Ammon's horn (tissue), 1 donor: ENCODE data around the gene GNB4.

Source experiments
- DNase-seq: peaks from one replicate; pipeline ENCODE4 v3.0.0-alpha.2; 2016; ENCODE audit warnings: low spot score

The GNB4 gene

DNA sequence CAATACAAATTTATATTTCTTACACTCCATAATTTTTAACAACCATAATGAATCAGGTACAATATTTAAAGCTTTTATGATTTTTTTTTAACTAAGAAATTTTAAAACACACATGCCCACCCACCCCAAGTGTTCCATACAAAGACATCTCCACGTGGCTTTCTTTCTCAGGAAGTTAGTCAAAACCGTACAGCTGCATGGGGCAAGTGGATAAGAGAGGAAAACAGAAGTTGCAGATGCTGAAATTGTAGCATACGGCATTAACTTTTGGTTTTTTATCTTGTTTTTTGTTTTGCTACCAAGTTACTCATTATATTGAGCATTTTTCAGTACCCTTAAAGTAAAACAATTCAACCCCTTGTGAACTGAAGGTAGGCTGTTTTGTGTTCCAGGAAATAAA, 14.8 kb downstream of the GNB4 start:
- DNase-seq: no peak

DNA sequence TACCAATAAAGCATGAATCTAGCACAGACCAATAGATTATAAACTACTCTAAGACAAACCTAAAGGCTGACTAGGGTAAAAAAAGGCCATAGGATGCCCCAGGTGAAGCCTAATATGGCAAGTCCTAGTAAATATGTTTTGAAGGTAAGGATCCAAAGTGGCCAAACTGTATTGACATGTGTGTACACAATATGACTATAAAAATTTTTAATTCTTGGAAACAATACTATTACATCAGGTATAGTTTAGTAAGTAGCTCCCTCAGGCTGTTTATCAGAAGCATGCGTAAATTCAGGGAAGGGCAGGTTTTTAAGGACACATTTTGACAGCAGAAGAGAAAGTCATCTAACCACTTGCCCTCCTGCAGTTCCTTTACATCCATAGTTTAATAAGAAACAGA, 18.8 kb downstream of the GNB4 start:
- no peak for DNase-seq

- peak; percentile 73 for DNase-seq
These were observed 19.2 kb downstream of the GNB4 start for GRCh38 chr3:179432021-179432420.

GRCh38 chr3:179430277-179430870, 20.9 kb downstream of the GNB4 start:
- DNase-seq: no peak

GRCh38 chr3:179428876-179429548, 22.3 kb downstream of the GNB4 start:
- no peak for DNase-seq

DNA sequence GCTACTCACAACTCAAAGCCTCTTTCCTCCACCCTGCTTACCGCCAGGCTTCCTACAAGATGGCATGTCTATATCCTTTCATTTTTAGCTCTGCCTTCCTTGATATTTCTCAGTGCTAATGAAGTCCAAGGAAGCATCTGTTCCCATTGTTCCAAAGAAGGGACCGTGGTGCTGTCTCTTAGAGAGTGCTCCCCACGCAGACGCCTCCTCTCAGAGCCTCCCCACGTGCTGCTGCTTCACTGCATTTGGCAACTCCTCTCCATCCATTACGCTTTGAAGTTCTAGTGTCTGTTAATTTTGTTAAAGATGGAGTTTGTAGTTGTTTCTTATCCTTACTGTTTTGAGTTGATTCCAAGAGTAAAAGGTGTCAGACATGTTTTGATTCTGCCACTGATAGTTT, 26.2 kb downstream of the GNB4 start:
- no peak for DNase-seq

DNA sequence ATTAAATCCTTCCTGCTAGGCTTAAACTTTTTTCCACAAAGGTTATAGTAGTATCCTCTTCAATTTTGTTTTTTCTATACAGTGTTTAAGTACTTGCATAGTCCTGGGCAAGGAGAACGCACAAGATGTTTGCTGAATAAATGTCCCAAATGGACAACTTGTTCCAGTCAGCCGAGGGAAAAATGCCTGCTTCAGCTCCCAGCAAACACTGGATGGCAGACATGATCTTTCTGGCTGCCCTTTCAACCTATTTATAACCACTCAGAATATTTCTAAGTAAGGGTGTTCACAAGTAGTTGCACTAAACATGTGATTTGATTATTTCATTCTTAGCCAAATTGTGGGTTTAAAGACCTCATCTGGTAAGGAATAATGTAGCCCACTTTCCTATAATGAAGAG, 29.8 kb downstream of the GNB4 start:
- DNase-seq: peak; percentile 75

GRCh38 chr3:179418610-179419009, 32.7 kb downstream of the GNB4 start:
- no peak for DNase-seq

DNA sequence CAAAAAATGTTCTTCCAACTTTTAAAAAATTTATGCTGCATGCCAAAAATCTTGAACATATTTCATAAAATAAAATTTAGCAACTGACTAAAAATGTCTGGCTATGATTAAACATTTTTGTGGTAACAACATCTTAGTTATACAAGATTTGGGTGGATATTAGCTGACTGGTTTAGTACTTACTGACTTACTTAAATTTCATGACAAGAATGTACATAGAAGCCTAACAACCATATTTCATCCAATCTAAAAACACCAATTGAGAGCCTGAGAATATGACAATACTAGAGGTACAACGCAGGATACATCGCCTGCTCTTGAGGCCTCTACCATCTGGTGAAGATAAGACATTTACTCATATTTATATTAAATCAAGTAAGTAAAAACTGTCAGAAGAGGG, 34.6 kb downstream of the GNB4 start:
- no peak for DNase-seq

GRCh38 chr3:179415377-179415776, 35.9 kb downstream of the GNB4 start:
- DNase-seq: no peak

DNA sequence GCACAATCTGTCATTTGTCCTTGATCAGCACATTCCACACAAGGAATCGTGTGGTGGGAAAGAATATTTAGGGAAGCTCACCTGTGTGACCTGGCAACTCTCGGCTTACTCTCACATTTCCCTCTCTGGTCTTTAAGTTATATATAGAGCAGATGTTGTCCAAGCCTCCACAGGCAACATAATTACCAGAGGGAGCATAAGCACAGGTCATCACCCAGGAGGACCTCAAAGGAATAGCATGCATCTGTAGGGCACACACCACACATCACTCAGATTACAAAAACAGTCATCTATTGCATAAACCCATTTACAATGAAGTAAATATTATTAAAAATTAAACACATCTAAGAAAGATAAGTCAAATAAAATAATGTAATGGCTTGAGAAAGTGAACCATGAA, 36.5 kb downstream of the GNB4 start:
- DNase-seq: no peak

DNA sequence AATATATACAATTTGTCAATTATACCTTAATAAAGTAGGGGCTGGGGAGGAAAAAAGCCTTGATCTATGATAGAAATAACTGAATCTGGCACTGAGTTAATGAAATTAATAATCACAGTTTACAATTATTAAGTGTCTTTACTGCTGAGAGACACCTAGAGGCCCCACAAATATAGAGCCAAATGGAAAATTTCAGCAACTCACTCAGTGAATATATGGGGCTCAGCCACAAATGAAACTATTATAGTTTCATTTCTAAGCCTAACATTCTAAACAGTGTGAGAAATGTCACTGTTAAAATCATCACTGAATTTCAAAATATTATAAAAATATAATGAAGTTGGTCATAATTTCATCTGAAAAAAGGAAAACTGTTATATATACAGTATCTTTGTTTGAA, 40.3 kb downstream of the GNB4 start:
- no peak for DNase-seq

DNA sequence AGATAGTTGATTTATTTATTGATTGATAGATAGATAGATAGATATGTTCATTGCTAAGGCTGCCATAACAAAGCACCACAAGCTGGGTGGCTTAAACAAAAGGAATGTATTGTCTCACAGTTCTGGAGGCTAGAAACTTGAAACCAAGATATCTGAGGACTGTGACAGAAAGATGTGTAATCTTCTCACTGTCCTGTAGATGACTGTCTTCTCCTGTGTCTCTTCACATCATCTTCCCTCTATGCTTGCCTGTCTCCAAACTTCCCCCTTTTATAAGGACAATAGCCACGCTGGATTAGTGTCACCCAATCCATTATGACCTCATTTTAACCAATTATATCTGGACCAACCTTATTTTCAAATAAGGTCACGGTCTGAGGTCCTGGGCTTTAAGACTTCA, 40.9 kb downstream of the GNB4 start:
- no peak for DNase-seq

GRCh38 chr3:179404307-179404706, 47.0 kb downstream of the GNB4 start:
- DNase-seq: no peak

DNA sequence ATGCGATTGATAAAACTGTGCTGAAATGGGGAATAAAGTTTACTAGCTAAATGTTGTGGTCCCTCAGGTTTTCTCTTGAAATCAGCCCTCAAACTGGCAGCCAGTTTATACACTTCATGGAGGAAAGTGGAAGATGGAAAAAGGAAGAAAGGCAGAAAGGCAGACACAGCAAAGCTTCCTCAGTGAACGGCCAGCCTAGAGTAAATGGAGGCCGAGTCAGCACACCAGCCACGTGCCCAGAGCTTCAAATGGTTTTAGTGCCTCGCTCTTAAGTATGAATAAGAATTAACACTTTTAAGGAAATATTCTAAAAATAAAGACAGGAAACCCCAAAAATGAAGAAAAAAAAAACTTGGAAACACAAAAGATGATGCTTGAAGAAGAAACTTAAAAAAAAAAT, 48.3 kb downstream of the GNB4 start:
- DNase-seq: no peak

DNA sequence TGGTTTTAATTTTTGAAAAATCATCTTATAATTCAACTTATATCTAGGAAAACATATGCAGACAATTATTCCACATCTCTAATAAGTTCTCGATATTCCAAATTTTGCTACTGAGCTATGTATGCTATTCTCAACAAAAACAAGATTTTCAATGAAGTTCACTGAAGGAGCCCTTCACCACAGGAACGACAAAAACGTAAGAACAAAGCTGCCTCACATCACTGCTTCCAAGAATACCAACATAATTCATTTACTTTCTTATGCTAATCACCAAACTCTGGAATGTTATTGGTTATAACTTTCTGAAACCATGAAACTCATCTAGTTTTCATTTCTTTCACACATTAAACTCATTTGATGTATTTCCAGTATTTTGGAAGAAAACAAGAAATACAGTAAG, 49.7 kb downstream of the GNB4 start:
- no peak for DNase-seq

DNA sequence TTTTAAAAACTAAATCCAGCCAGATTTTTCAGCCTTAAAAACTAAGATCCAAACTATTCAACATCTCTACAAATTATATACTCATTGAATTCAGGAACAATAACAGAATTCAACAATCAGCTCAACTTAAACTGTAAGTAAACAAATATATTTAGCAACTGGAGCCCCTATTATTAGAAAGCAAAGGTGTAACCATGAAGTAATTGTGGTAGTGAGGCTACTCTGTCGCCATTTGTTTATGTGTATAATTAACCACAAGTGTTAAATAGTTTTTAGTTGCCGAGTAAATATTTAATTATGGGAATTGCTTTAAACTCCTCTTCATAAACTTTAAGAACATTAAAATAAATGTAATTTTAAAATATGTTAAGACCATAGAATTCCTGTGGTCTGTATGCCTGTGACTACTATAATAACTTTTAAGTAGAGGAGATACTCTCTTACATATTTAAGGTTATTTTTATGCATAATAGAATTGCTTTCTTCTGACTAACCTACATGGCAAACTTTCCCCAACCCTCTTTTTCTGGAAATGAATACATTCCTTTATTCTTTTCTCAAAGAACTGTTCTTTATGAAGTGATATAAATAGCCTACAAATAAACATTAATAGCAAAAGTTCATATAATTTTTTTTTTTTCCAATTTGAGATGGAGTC, 52.6 kb downstream of the GNB4 start:
- no peak for DNase-seq

DNA sequence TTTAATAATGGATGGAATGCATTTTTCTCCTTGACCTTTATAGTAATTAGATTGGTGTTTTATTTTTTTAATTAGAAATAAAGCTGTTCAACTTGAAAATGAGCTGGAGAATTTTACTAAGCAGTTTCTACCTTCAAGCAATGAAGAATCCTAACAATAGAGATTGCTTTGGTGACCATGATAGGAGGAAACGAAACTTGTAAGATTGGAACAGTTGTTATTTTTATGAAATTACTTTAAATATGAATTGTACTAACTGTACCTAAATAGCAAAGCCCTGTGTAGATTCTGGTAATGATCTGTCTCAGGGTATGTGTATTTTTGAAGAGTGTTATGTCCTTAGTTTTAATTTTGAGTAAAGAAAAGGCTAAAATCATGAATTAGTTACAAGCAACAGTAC, 59.4 kb downstream of the GNB4 start:
- DNase-seq: no peak

- DNase-seq: no peak
These were observed 74.8 kb downstream of the GNB4 start for GRCh38 chr3:179376474-179376873.

- DNase-seq: no peak
These were observed 75.9 kb downstream of the GNB4 start for GRCh38 chr3:179375091-179375999.

DNA sequence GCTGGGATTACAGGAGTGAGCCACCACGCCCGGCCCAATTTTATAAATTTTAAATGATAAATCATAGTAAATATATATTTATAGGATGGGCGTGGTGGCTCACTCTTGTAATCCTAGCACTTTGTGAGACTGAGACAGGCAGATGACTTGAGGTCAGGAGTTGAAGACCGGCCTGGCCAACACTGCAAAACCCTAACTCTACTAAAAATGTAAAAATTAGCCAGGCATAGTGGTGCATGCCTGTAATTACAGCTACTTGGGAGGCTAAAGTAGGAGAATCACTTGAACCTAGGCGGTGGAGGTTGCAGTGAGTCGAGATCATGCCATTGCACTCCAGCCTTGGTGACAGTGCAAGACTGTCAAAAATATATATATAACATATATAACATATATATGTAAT, 77.3 kb downstream of the GNB4 start:
- no peak for DNase-seq

DNA sequence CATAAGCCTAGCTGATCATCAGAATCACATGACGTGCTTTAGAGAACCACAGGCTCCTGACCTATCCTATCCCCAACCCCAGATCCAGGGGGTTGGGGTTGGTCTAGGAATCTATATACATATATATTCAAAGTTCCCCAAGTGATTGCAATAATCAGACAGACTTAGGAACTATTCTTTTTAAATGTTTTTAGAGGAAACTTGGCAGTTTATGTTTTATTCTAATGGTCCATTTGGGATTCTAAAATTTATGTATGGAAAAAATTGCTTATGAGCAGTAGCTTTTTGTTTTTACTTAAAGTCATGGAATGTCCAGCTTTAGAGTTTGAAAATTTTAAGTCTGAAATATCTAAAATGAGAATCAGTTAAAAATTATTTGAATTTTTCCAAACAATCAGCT, 81.6 kb downstream of the GNB4 start:
- no peak for DNase-seq

DNA sequence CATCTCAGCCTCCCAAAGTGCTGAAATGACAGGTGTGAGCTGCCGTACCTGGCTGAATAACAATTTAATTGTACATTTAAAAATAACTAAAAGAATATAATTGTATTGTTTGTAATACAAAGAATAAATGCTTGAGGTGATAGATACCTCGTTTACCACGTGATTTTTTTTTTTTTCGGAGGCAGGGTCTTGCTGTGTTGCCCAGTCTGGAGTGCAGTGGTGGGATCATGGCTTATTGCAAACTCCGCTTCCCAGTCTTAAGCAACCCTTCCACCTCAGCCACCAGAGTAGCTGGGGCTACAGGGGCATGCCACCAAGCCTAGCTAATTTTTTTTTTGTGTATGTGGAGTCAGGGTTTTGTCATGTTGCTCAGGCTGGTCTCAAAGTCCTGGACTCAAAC, 87.9 kb downstream of the GNB4 start:
- DNase-seq: no peak
